ENCODE measurements around the gene VANGL1.
A peak's percentile ranks its signal among the peaks of the same experiment; 100 is the strongest.
"Not testable (repeated sequence)": the region's sequence is repeated elsewhere in the genome, so short reads cannot be mapped to it uniquely, and the experiment has no call there.

The VANGL1 gene

DNA sequence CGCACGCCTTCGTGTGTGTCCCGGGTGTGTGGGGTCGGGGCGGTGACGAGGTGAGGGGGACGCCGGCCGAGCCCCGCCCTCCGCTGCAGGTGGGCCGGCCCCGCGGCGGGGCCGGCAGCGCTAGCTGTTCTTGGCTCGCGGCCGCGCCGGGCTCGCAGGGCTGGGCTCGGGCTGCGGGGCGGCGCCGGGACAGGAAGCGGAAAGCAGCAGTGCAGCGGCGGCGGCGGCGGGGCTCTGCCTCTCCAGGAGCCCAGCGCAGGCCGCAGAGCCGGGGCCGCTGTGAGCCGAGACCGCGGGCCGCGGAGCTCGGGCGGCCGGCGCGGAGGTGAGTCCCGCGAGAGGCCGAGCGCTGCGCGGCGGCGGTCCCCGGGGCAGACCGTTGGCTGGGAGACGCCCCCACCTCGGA lies at the start of gene VANGL1:
TSS of gene VANGL1 (plus strand) at position 209 of the 406 bp plus-strand sequence. CDS start 9,444 bp downstream, outside the sequence.
- DNase-seq (ENCODE audit: low read depth in 1 of 2, low spot score in 1 of 2), result peak in 1 of 2 donors; percentile 15

GRCh38 chr1:115592264-115592663 lies 49.5 kb upstream of the VANGL1 start:
- DNase-seq (ENCODE audit: low read depth in 1 of 2, low spot score in 1 of 2), result no peak

DNA sequence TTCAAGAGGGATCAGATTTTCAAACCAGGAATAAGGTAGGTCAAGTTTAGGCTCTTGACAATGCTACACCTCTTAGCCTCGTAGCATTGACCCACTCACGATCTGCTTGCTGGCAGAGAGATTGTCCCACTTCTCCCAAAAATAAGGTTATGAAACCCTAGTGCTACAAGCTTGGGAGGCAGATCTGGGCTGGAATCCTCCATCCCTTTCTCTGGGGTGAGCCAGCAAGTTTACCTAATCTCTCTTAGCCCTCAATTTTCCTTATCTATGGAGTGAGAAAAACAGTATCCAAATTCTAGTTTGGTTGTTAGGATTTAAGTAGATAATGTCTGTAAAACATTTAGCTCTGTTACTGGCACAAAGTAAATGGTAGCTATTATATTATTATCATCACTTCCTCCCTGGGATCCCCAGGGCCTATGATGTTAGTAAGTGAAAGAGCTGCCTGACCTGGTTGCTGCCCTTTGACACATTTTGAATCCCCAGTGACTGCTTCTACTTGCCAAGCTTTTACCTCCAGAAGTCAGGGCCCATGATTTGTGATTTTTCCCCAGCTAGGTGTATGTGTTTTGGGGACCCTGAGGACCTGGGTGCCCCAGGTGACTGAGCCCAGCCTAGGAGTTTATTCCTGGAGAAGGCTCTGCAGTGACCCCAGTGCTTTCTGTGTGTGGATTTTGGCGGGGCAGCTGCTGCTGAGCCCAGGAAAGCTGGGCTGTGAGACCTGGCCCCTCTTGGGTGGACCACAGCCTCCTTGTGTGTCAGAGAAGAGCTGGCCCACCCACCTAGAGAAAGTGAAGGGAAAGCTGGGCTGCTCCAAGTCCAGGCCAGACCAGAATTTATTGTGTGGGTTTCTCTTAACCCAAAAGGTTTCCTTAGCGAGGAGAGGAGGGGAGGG lies 48.2 kb upstream of the VANGL1 start:
- no peak for DNase-seq (ENCODE audit: low read depth in 1 of 2, low spot score in 1 of 2)

- DNase-seq (ENCODE audit: low read depth in 1 of 2, low spot score in 1 of 2), result no peak
Measured at GRCh38 chr1:115594600-115594999, 47.2 kb upstream of the VANGL1 start.

- DNase-seq (ENCODE audit: low read depth in 1 of 2, low spot score in 1 of 2), result peak; percentile 25 to 30
Measured at GRCh38 chr1:115595279-115596079, 46.3 kb upstream of the VANGL1 start.

DNA sequence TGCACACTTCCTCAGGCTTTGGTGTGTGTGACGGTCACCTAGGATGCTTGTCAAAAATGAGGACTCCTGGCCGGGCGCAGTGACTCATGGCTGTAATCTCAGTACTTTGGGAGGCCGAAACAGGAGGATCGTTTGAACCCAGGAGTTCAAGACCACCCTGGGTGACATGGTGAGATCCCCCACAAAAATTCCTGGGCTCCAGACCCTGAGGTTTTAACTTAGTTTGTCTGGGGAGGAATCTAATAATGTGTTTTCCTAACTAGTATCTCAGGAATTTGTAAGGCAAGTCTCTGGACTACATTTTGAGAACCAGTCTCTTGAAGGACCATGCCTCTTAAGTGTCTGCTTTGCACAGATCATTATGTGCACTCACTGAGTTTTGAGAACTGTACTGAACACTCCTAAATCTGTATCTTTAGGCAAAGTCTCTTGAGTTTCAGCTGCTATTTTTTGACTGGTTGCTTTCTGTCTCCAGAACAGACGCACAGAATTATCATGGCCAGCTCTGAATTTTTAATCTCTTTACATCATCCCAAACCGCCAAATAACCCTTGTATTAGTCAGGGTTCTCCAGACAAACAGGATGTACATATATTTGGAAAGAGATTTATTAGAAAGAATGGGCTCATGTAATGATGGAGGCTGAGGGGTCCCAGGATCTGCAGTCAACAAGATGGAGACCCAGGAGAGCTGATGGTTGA lies 45.5 kb upstream of the VANGL1 start:
- DNase-seq (ENCODE audit: low read depth in 1 of 2, low spot score in 1 of 2), result no peak

DNA sequence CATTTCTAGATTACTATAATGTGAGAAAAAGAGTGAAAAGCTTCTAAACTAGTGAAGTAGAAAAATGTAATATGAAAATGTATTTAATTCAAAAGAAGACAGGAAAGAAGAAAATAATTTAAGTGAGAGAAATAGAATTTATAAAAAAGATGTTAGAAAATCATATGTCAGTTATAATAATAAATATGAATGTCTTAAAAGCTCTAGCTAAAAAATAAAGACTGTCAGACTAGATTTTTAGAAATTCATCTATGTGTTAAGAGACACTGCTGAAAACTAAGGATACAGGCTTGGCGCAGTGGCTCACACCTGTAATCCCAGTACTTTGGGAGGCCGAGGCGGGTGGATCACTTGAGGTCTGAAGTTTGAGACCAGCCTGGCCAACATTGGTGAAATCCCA lies 37.3 kb upstream of the VANGL1 start:
- no peak for DNase-seq (ENCODE audit: low read depth in 1 of 2, low spot score in 1 of 2)

DNA sequence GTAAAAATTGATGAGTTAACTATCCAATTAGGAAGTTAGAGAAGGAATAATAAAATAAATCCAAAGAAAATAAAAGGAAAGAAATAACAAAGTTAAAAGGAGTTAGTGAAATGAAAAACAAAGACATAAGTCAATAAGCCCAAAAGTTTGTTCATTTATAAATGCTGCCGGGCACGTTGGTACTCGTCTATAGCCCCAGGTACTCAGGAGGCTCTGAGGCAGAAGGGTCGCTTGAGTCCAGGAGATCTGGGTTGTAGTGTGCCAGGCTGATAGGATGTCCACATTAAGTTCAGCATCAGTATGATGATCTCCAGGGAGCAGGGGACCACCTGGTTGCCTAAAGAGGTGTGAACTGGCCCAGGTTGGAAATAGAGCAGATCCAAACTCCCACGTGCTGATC lies 35.5 kb upstream of the VANGL1 start:
- DNase-seq (ENCODE audit: low read depth in 1 of 2, low spot score in 1 of 2), result no peak

DNA sequence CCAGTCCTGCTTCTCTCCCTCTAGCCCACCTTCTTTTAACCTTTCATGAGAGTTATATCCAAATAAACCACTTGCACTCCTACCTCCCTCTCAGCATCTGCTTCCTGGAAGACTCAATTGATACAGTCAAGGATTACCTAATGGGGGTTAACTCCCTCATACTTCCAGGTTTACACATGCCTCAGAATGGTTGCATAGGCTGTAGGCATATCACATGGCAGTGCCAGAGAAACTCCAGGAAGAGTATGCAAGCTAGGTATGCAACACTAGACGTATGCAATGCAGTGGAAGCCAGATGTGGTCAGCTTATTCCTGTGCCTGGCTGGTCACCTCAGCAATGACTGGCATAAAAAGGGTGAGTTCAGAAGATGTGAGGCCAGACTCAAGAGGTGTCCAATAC lies 32.7 kb upstream of the VANGL1 start:
- DNase-seq (ENCODE audit: low read depth in 1 of 2, low spot score in 1 of 2), result no peak

DNA sequence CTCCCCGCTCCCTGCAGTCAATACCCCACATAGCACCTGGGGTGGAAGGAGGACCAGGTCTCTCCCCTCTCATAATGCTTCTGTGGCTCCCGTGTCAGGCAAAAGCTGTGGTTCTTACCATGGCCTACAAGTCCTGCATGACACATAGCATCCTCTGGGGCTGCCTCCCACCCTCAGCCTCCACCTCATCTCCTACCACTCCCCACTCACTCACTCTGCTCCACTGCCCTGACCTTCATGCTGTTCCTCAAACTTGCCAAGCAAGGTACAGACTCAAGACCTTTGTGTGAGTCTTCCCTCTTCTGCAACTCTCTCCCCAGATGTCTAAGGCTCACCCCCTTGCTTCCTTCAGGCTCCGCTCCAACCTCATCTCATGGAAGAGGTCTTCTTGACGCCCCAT lies 28.0 kb upstream of the VANGL1 start:
- no peak for DNase-seq (ENCODE audit: low read depth in 1 of 2, low spot score in 1 of 2)

DNA sequence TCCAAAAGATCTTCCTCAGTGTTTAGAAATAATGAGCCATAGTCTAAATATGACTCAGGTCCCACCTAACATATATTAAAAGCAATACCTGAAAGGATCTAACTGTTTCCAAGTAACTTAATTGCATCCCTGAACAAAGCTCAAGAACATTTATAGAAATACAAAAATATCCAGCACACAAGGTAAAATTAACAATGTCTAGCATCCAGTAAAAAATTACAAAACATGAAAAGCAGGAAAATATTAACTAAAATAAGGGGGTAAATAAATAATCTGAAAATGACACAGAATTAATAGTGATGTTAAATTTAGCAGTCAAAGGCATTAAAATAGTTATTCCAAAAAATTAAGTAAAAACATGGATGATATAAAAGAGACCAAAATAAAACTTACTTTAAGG lies 21.3 kb upstream of the VANGL1 start:
- no peak for DNase-seq (ENCODE audit: low read depth in 1 of 2, low spot score in 1 of 2)

DNA sequence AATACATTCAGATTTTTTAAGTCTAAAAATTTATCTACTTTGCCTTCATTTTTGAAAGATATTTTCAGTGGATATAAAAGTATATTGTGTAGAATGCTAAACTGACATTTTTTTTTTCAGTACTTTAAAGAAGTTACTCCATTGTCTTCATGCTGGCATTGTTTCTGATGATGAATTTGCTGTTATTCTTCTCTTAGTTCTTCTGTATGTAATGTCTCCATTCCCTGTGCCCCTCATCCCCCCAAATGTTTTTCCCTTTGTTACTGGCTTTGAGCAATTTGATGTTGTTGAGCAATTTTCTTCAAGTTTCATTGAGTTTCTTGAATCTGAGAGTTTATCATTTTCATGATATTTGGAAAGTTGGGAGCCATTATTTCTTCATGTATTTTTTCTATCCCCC lies 20.8 kb upstream of the VANGL1 start:
- DNase-seq (ENCODE audit: low read depth in 1 of 2, low spot score in 1 of 2), result no peak

DNA sequence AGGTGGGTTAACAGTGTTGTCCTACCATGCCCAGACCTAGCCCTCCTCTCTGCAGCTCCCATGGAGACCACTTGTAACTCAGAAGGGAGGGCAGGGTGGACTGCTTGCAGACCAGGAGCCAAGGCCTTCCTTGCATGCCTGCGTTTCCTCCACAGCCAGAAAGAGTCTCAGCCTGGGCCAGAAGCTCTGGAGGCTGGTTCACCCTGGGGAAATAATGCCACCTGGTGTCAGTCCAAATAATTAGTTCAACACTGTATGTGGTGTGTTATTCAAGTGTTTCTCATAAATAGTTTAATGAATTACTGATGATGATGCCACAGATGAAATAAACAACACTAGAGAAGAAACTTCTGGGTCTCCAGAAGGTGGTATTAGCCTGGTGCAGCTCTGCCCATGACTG lies 16.9 kb upstream of the VANGL1 start:
- DNase-seq (ENCODE audit: low read depth in 1 of 2, low spot score in 1 of 2), result no peak

GRCh38 chr1:115630342-115630741 lies 11.4 kb upstream of the VANGL1 start:
- no peak for DNase-seq (ENCODE audit: low read depth in 1 of 2, low spot score in 1 of 2)

DNA sequence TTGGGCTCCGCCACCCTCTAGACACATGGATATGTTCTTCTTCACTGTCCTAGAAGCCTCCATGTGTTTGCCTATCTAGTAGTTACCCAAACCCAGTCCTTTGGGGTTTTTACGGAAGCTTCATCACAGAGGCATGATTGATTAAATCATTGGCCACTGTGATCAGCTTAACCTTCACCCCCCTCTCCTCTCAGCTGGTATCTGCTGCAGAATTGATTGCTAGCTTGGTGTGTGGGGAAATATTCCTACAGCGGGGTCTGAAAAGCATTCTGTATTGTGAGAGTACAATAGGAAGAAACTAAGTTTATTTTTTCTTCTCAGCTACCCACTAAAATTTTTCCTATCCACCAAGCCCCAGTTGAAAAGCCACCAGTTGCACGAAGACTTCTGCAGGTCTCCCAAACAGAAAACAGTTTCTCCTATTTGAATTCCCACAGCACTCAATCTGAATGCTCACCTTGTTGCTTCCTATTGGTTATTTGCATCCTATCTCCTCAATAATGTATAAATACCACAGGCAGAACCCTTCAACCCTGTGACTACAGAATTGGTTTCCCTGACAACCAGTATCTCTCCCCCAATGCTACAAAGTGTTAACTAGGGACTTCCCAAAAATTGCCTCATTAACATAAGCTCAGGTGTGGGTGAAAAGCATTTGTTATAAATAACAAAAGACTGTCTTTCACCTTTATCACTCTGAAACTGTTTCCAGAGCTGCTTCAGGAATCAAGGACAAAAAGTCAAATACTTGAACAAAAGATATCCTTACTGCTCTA lies 9.3 kb upstream of the VANGL1 start:
- DNase-seq (ENCODE audit: low read depth in 1 of 2, low spot score in 1 of 2), result no peak

GRCh38 chr1:115633606-115634005 lies 8.2 kb upstream of the VANGL1 start:
- not testable (repeated sequence) for DNase-seq (ENCODE audit: low read depth in 1 of 2, low spot score in 1 of 2)

DNA sequence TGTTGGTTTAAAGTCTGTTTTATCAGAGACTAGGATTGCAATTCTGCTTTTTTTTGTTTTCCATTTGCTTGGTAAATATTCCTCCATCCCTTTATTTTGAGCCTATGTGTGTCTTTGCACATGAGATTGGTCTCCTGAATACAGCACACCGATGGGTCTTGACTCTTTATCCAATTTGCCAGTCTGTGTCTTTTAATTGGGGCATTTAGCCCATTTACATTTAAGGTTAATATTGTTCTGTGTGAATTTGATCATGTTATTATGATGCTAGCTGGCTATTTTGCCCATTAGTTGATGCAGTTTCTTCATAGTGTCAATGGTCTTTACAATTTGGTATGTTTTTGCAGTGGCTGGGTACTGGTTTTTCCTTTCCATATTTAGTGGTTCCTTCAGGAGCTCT lies 4.5 kb upstream of the VANGL1 start:
- DNase-seq (ENCODE audit: low read depth in 1 of 2, low spot score in 1 of 2), result not testable (repeated sequence)

DNA sequence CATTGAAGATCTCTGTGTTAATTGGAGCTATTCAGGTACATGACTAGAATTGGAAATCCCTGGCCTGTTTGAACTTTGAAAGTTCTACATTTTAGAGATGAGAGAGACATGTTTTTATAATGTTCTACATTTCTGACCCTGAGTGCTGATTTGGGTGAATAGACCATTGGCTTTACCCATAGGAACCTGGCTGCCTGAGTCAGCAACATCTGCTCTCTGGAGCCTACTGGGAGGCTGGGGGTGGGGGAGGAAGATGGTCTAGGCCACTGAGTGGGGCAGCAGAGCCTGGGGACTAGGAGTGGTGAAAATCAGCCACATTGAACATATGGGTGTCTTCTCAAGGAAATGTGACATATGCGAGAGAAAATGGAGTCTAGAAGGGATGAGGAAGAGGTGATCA lies 1.4 kb upstream of the VANGL1 start:
- DNase-seq (ENCODE audit: low read depth in 1 of 2, low spot score in 1 of 2), result no peak

- DNase-seq (ENCODE audit: low read depth in 1 of 2, low spot score in 1 of 2), result no peak
Measured at GRCh38 chr1:115642168-115643072, 650 bp downstream of the VANGL1 start.

- DNase-seq (ENCODE audit: low read depth in 1 of 2, low spot score in 1 of 2), result no peak
Measured at GRCh38 chr1:115643225-115643624, 1.5 kb downstream of the VANGL1 start.
